SK-N-SH (cell line): Measurements from ENCODE around the gene OSBPL10.

Experiments used
- EZH2phosphoT487 ChIP-seq: fragments of 200-600 bp; sonication (generic); IDR thresholded peaks from 2 replicates; pipeline ENCODE4 v1.6.1; 2017; ENCODE audit warnings: low read depth, mixed run types, mild to moderate bottlenecking, antibody characterized with exemption, moderate library complexity, borderline replicate concordance
- GATA2 ChIP-seq: sonication (generic); formaldehyde crosslinking; IDR thresholded peaks from 2 replicates; pipeline ENCODE4 v1.5.0; 2020; ENCODE audit warnings: mild to moderate bottlenecking, missing genetic modification reagents
- NFIC ChIP-seq: IDR thresholded peaks from 2 replicates; pipeline ENCODE4 v1.4.0; 2012; ENCODE audit warnings: borderline replicate concordance
- POLR2AphosphoS5 ChIP-seq: IDR thresholded peaks from 2 replicates; pipeline ENCODE4 v1.6.1; 2012; ENCODE audit warnings: low read depth, low read length
- RAD21 ChIP-seq: IDR thresholded peaks from 2 replicates; pipeline ENCODE4 v1.6.1; 2012; ENCODE audit warnings: mild to moderate bottlenecking, low read length
- TF ChIP-seq, protein P1 (sequence below): fragments of 200-600 bp; sonication (generic); IDR thresholded peaks from 2 replicates; pipeline ENCODE4 v1.6.1; 2017; ENCODE audit warnings: antibody characterized with exemption, mild to moderate bottlenecking, moderate library complexity
- TF ChIP-seq, protein P2 (sequence below): IDR thresholded peaks from 2 replicates; pipeline ENCODE4 v1.4.0; 2012; ENCODE audit warnings: low read depth
- TF ChIP-seq, protein P3 (sequence below): IDR thresholded peaks from 2 replicates; pipeline ENCODE4; 2012
- TF ChIP-seq, protein P4 (sequence below): IDR thresholded peaks from 2 replicates; pipeline ENCODE4 v1.6.1; 2012; ENCODE audit warnings: mild to moderate bottlenecking, low read depth, low read length, moderate library complexity
- TF ChIP-seq, protein P5 (sequence below): fragments of 150-350 bp; IDR thresholded peaks from 2 replicates; pipeline ENCODE4 v1.6.1; 2016; ENCODE audit warnings: mild to moderate bottlenecking, low read depth, low read length
- TF ChIP-seq, protein P6 (sequence below): IDR thresholded peaks from 2 replicates; pipeline ENCODE4 v1.4.0; 2012; ENCODE audit warnings: low read depth, borderline replicate concordance

DNA sequence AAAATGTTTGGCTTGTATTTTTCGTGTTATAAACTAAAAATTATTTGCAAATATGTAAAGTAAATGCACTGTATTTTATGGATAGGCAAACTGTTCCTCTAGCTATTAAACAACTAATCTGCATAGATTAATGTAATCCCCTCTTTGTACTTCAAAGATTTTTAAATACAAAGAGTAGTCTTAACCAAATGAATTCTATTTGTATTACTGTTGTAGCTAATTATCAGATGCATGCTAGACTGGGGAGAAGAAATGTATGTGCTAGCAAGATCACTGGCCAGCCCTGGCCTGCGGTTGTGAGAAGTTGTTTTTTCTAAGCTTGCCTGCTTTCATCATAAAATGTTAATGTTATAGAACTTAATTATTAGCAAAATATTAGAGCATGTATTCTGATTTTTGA, 355.7 kb downstream of the OSBPL10 start:
- TF ChIP-seq, protein P1, sequence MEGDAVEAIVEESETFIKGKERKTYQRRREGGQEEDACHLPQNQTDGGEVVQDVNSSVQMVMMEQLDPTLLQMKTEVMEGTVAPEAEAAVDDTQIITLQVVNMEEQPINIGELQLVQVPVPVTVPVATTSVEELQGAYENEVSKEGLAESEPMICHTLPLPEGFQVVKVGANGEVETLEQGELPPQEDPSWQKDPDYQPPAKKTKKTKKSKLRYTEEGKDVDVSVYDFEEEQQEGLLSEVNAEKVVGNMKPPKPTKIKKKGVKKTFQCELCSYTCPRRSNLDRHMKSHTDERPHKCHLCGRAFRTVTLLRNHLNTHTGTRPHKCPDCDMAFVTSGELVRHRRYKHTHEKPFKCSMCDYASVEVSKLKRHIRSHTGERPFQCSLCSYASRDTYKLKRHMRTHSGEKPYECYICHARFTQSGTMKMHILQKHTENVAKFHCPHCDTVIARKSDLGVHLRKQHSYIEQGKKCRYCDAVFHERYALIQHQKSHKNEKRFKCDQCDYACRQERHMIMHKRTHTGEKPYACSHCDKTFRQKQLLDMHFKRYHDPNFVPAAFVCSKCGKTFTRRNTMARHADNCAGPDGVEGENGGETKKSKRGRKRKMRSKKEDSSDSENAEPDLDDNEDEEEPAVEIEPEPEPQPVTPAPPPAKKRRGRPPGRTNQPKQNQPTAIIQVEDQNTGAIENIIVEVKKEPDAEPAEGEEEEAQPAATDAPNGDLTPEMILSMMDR = no peak
- TF ChIP-seq, protein P2, sequence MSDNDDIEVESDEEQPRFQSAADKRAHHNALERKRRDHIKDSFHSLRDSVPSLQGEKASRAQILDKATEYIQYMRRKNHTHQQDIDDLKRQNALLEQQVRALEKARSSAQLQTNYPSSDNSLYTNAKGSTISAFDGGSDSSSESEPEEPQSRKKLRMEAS = no peak
- TF ChIP-seq RAD21 (no peak), EZH2phosphoT487 (no peak), POLR2AphosphoS5 (no peak), GATA2 (CRISPR knock-in tag) (no peak), NFIC (no peak)
- TF ChIP-seq, protein P3, sequence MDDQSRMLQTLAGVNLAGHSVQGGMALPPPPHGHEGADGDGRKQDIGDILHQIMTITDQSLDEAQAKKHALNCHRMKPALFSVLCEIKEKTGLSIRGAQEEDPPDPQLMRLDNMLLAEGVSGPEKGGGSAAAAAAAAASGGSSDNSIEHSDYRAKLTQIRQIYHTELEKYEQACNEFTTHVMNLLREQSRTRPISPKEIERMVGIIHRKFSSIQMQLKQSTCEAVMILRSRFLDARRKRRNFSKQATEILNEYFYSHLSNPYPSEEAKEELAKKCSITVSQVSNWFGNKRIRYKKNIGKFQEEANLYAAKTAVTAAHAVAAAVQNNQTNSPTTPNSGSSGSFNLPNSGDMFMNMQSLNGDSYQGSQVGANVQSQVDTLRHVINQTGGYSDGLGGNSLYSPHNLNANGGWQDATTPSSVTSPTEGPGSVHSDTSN = no peak
- TF ChIP-seq, protein P4, sequence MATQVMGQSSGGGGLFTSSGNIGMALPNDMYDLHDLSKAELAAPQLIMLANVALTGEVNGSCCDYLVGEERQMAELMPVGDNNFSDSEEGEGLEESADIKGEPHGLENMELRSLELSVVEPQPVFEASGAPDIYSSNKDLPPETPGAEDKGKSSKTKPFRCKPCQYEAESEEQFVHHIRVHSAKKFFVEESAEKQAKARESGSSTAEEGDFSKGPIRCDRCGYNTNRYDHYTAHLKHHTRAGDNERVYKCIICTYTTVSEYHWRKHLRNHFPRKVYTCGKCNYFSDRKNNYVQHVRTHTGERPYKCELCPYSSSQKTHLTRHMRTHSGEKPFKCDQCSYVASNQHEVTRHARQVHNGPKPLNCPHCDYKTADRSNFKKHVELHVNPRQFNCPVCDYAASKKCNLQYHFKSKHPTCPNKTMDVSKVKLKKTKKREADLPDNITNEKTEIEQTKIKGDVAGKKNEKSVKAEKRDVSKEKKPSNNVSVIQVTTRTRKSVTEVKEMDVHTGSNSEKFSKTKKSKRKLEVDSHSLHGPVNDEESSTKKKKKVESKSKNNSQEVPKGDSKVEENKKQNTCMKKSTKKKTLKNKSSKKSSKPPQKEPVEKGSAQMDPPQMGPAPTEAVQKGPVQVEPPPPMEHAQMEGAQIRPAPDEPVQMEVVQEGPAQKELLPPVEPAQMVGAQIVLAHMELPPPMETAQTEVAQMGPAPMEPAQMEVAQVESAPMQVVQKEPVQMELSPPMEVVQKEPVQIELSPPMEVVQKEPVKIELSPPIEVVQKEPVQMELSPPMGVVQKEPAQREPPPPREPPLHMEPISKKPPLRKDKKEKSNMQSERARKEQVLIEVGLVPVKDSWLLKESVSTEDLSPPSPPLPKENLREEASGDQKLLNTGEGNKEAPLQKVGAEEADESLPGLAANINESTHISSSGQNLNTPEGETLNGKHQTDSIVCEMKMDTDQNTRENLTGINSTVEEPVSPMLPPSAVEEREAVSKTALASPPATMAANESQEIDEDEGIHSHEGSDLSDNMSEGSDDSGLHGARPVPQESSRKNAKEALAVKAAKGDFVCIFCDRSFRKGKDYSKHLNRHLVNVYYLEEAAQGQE = no peak
- TF ChIP-seq, protein P5, sequence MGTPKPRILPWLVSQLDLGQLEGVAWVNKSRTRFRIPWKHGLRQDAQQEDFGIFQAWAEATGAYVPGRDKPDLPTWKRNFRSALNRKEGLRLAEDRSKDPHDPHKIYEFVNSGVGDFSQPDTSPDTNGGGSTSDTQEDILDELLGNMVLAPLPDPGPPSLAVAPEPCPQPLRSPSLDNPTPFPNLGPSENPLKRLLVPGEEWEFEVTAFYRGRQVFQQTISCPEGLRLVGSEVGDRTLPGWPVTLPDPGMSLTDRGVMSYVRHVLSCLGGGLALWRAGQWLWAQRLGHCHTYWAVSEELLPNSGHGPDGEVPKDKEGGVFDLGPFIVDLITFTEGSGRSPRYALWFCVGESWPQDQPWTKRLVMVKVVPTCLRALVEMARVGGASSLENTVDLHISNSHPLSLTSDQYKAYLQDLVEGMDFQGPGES = no peak
- TF ChIP-seq, protein P6, sequence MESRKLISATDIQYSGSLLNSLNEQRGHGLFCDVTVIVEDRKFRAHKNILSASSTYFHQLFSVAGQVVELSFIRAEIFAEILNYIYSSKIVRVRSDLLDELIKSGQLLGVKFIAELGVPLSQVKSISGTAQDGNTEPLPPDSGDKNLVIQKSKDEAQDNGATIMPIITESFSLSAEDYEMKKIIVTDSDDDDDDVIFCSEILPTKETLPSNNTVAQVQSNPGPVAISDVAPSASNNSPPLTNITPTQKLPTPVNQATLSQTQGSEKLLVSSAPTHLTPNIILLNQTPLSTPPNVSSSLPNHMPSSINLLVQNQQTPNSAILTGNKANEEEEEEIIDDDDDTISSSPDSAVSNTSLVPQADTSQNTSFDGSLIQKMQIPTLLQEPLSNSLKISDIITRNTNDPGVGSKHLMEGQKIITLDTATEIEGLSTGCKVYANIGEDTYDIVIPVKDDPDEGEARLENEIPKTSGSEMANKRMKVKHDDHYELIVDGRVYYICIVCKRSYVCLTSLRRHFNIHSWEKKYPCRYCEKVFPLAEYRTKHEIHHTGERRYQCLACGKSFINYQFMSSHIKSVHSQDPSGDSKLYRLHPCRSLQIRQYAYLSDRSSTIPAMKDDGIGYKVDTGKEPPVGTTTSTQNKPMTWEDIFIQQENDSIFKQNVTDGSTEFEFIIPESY = no peak
